ENCODE results near the gene SERPINB6.

The SERPINB6 gene

GRCh38 chr6:2980465-2980855, 9.1 kb upstream of the SERPINB6 start:
- Mint-ChIP-seq H3K9me3 (no peaks in the 10 kb centered on the region), H3K27me3 (ENCODE audit: low read depth, poor library complexity) (peaks cover 20% of the 10 kb centered on the region), H3K27ac (no peak overlapping the region), H3K4me3 (no peak overlapping the region), H3K4me1 (peaks cover 61% of the 10 kb centered on the region), H3K36me3 (ENCODE audit: low read depth) (no peaks in the 10 kb centered on the region)
- no peak for TF ChIP-seq CTCF (IDR thresholded peaks at IDR 0.05)
- DNase-seq: no peak

- no peaks in the 10 kb centered on the region for H3K9me3 Mint-ChIP-seq
- peaks cover 57% of the 10 kb centered on the region for H3K4me1 Mint-ChIP-seq
- H3K4me3 Mint-ChIP-seq: no peak overlapping the region
- no peak for TF ChIP-seq CTCF (IDR thresholded peaks at IDR 0.05)
- H3K36me3 Mint-ChIP-seq (ENCODE audit: low read depth): no peaks in the 10 kb centered on the region
- H3K27ac Mint-ChIP-seq: no peak overlapping the region
- H3K27me3 Mint-ChIP-seq (ENCODE audit: low read depth, poor library complexity): peaks cover 20% of the 10 kb centered on the region
- no peak for DNase-seq
These were observed 8.6 kb upstream of the SERPINB6 start for GRCh38 chr6:2979819-2980464.

GRCh38 chr6:2978923-2979322, 7.6 kb upstream of the SERPINB6 start:
- Mint-ChIP-seq H3K9me3 (no peaks in the 10 kb centered on the region), H3K27me3 (ENCODE audit: low read depth, poor library complexity) (peaks cover 22% of the 10 kb centered on the region), H3K27ac (no peak overlapping the region), H3K4me3 (no peak overlapping the region), H3K4me1 (peaks cover 53% of the 10 kb centered on the region), H3K36me3 (ENCODE audit: low read depth) (no peaks in the 10 kb centered on the region)
- DNase-seq: no peak
- no peak for TF ChIP-seq CTCF (IDR thresholded peaks at IDR 0.05)

GRCh38 chr6:2977799-2978590, 6.6 kb upstream of the SERPINB6 start:
- no peak for TF ChIP-seq CTCF (IDR thresholded peaks at IDR 0.05)
- Mint-ChIP-seq H3K27me3 (ENCODE audit: low read depth, poor library complexity) (peaks cover 19% of the 10 kb centered on the region), H3K27ac (no peak overlapping the region), H3K4me1 (peaks cover 44% of the 10 kb centered on the region), H3K36me3 (ENCODE audit: low read depth) (no peaks in the 10 kb centered on the region), H3K4me3 (no peak overlapping the region), H3K9me3 (no peaks in the 10 kb centered on the region)
- DNase-seq: no peak

GRCh38 chr6:2977290-2977689, 5.9 kb upstream of the SERPINB6 start:
- H3K36me3 Mint-ChIP-seq (ENCODE audit: low read depth): no peaks in the 10 kb centered on the region
- no peak for TF ChIP-seq CTCF (IDR thresholded peaks at IDR 0.05)
- no peak overlapping the region for H3K4me3 Mint-ChIP-seq
- peaks cover 18% of the 10 kb centered on the region for H3K27me3 Mint-ChIP-seq (ENCODE audit: low read depth, poor library complexity)
- no peaks in the 10 kb centered on the region for H3K9me3 Mint-ChIP-seq
- DNase-seq: no peak
- no peak overlapping the region for H3K27ac Mint-ChIP-seq
- peaks cover 39% of the 10 kb centered on the region for H3K4me1 Mint-ChIP-seq

Measured in nephron progenitor cell (in vitro differentiated cells).